Parathyroid adenoma (tissue), 2 donors: ENCODE results near the gene SH3GLB2.

ENCODE experiments used
- H2AFZ ChIP-seq: fragments of 300-600 bp; sonication (generic); one replicate; pipeline ENCODE4 v1.7.0; 2017; ENCODE audit warnings: antibody characterized with exemption, mild to moderate bottlenecking
- H3K27ac ChIP-seq: fragments of 300-600 bp; sonication (generic); one replicate; pipeline ENCODE4 v1.7.0; 2017
- H3K27me3 ChIP-seq: fragments of 300-600 bp; sonication (generic); one replicate; pipeline ENCODE4 v1.7.0; 2017; ENCODE audit warnings: low read length; ENCODE audit not compliant: control insufficient read depth, insufficient read depth
- H3K36me3 ChIP-seq: fragments of 300-600 bp; sonication (generic); one replicate; pipeline ENCODE4 v1.7.0; 2017; ENCODE audit warnings: low read length; ENCODE audit not compliant: control insufficient read depth, insufficient read depth
- H3K4me1 ChIP-seq: fragments of 300-600 bp; sonication (generic); one replicate; pipeline ENCODE4 v1.7.0; 2017; ENCODE audit warnings: control low read depth
- H3K4me2 ChIP-seq: fragments of 300-600 bp; sonication (generic); one replicate; pipeline ENCODE4 v1.7.0; 2017; ENCODE audit warnings: low read length
- H3K4me3 ChIP-seq: fragments of 300-600 bp; sonication (generic); one replicate; pipeline ENCODE4 v1.7.0; 2017; ENCODE audit warnings: low read depth, low read length
- H3K79me2 ChIP-seq: fragments of 300-600 bp; sonication (generic); one replicate; pipeline ENCODE4 v1.7.0; 2017; ENCODE audit warnings: control low read depth
- H3K9ac ChIP-seq: fragments of 300-600 bp; sonication (generic); one replicate; pipeline ENCODE4 v1.7.0; 2017; ENCODE audit warnings: mild to moderate bottlenecking
- H3K9me3 ChIP-seq: fragments of 300-600 bp; sonication (generic); one replicate; pipeline ENCODE4 v1.7.0; 2017; ENCODE audit warnings: low read length; ENCODE audit not compliant: control insufficient read depth
- CTCF ChIP-seq: fragments of 300-600 bp; sonication (generic); IDR thresholded peaks from one replicate; pipeline ENCODE4 v1.7.0; 2017; ENCODE audit warnings: antibody characterized with exemption, mild to moderate bottlenecking
- donor health status: primary hyperparathyroidism.

SH3GLB2 gene

GRCh38 chr9:129064499-129064908 is 36.4 kb upstream of the SH3GLB2 start:
- H2AFZ ChIP-seq, result no peak overlapping the region
- H3K79me2 ChIP-seq, result no peaks in the 10 kb centered on the region
- H3K4me2 ChIP-seq, result no peak overlapping the region
- no peaks in the 10 kb centered on the region for H3K9me3 ChIP-seq
- H3K4me1 ChIP-seq, result no peaks in the 10 kb centered on the region
- H3K9ac ChIP-seq, result no peak overlapping the region
- no peak overlapping the region for H3K27ac ChIP-seq
- no peak for TF ChIP-seq CTCF
- no peaks in the 10 kb centered on the region for H3K27me3 ChIP-seq
- no peaks in the 10 kb centered on the region for H3K36me3 ChIP-seq
- H3K4me3 ChIP-seq, result no peak overlapping the region

GRCh38 chr9:129063061-129063460 is 34.9 kb upstream of the SH3GLB2 start:
- Histone ChIP-seq H3K9me3 (no peaks in the 10 kb centered on the region), H3K4me3 (no peak overlapping the region), H3K9ac (no peak overlapping the region), H3K27me3 (no peaks in the 10 kb centered on the region), H2AFZ (no peak overlapping the region), H3K79me2 (no peaks in the 10 kb centered on the region), H3K4me2 (no peak overlapping the region), H3K36me3 (no peaks in the 10 kb centered on the region), H3K4me1 (no peaks in the 10 kb centered on the region), H3K27ac (no peak overlapping the region)
- TF ChIP-seq CTCF, result no peak

GRCh38 chr9:129060991-129061390 is 32.9 kb upstream of the SH3GLB2 start:
- TF ChIP-seq CTCF, result no peak
- Histone ChIP-seq H3K4me1 (no peaks in the 10 kb centered on the region), H3K9me3 (no peaks in the 10 kb centered on the region), H3K4me2 (no peak overlapping the region), H3K9ac (no peak overlapping the region), H3K27me3 (no peaks in the 10 kb centered on the region), H3K36me3 (no peaks in the 10 kb centered on the region), H3K4me3 (no peak overlapping the region), H3K79me2 (no peaks in the 10 kb centered on the region), H3K27ac (no peak overlapping the region), H2AFZ (no peak overlapping the region)

GRCh38 chr9:129059796-129060785 is 32.0 kb upstream of the SH3GLB2 start:
- no peaks in the 10 kb centered on the region for H3K4me1 ChIP-seq
- no peak overlapping the region for H2AFZ ChIP-seq
- H3K27ac ChIP-seq, result no peak overlapping the region
- H3K27me3 ChIP-seq, result no peaks in the 10 kb centered on the region
- no peak overlapping the region for H3K4me3 ChIP-seq
- H3K9me3 ChIP-seq, result no peaks in the 10 kb centered on the region
- no peak for TF ChIP-seq CTCF
- H3K79me2 ChIP-seq, result no peaks in the 10 kb centered on the region
- H3K9ac ChIP-seq, result no peak overlapping the region
- H3K36me3 ChIP-seq, result no peaks in the 10 kb centered on the region
- no peak overlapping the region for H3K4me2 ChIP-seq
